ENCODE measurements around the gene ANGPTL2. TPM values are rescaled to one million over a fixed set of nuclear protein-coding genes. Genes with fewer than 3 reads are reported as not detected.
A peak's percentile ranks its signal among the peaks of the same experiment; 100 is the strongest.

The ANGPTL2 gene
- total RNA-seq, 6 donors from 2014 or later: 3.9 to 26.0 (median 7.9) TPM

GRCh38 chr9:127165116-127165515 is 42.7 kb upstream of the ANGPTL2 start:
- ATAC-seq (ENCODE audit: low FRiP score in 2 of 2): no peak
- Histone ChIP-seq H3K36me3 (no peaks in the 10 kb centered on the region), H3K27me3 (no peaks in the 10 kb centered on the region), H3K9me3 (no peaks in the 10 kb centered on the region), H3K4me1 (peaks cover 0 to 13% (median 0%) of the 10 kb centered on the region in 4 donors), H3K4me3 (no peak overlapping the region), H3K27ac (no peak overlapping the region)
- 92 to 93% methylated on average over 4 of the region's 4 CpGs for WGBS, 2 donors
- no peak for TF ChIP-seq CTCF (IDR thresholded peaks at IDR 0.05)
- no peak for TF ChIP-seq EP300 (IDR thresholded peaks at IDR 0.05)
- TF ChIP-seq POLR2A (IDR thresholded peaks at IDR 0.05): no peak
- TF ChIP-seq POLR2AphosphoS5 (IDR thresholded peaks at IDR 0.05): no peak
- DNase-seq: no peak

- TF ChIP-seq EP300 (IDR thresholded peaks at IDR 0.05) (no peak), POLR2A (IDR thresholded peaks at IDR 0.05) (no peak), POLR2AphosphoS5 (IDR thresholded peaks at IDR 0.05) (peak in 1 of 2 donors; percentile 58), CTCF (IDR thresholded peaks at IDR 0.05) (no peak)
- no peaks in the 10 kb centered on the region for H3K36me3 ChIP-seq
- H3K27me3 ChIP-seq: no peaks in the 10 kb centered on the region
- peaks cover 0 to 13% (median 0%) of the 10 kb centered on the region in 4 donors for H3K4me1 ChIP-seq
- ATAC-seq (ENCODE audit: low FRiP score in 2 of 2) (no peak), DNase-seq (no peak)
- no peak overlapping the region for H3K4me3 ChIP-seq
- WGBS, 2 donors: 35 to 66% methylated on average over 2 of the region's 2 CpGs
- no peaks in the 10 kb centered on the region for H3K9me3 ChIP-seq
- H3K27ac ChIP-seq: no peak overlapping the region
Measured at GRCh38 chr9:127163409-127163808, 41.0 kb upstream of the ANGPTL2 start.

GRCh38 chr9:127162864-127163365 is 40.5 kb upstream of the ANGPTL2 start:
- Histone ChIP-seq H3K4me3 (no peak overlapping the region), H3K36me3 (no peaks in the 10 kb centered on the region), H3K9me3 (no peaks in the 10 kb centered on the region), H3K27me3 (no peaks in the 10 kb centered on the region), H3K4me1 (peaks cover 0 to 13% (median 0%) of the 10 kb centered on the region in 4 donors), H3K27ac (peak overlapping the region in 1 of 4 donors; percentile 42)
- DNase-seq (no peak), ATAC-seq (ENCODE audit: low FRiP score in 2 of 2) (no peak)
- 86 to 91% methylated on average over 4 of the region's 4 CpGs for WGBS, 2 donors
- no peak for TF ChIP-seq EP300 (IDR thresholded peaks at IDR 0.05)
- TF ChIP-seq CTCF (IDR thresholded peaks at IDR 0.05): no peak
- no peak for TF ChIP-seq POLR2AphosphoS5 (IDR thresholded peaks at IDR 0.05)
- TF ChIP-seq POLR2A (IDR thresholded peaks at IDR 0.05): no peak

- DNase-seq (no peak), ATAC-seq (ENCODE audit: low FRiP score in 2 of 2) (no peak)
- H3K27me3 ChIP-seq: no peaks in the 10 kb centered on the region
- peaks cover 0 to 13% (median 0%) of the 10 kb centered on the region in 4 donors for H3K4me1 ChIP-seq
- TF ChIP-seq EP300 (IDR thresholded peaks at IDR 0.05) (no peak), POLR2AphosphoS5 (IDR thresholded peaks at IDR 0.05) (no peak)
- H3K36me3 ChIP-seq: no peaks in the 10 kb centered on the region
- peak overlapping the region in 1 of 4 donors; percentile 42 for H3K27ac ChIP-seq
- WGBS, 2 donors: 50 to 54% methylated on average over 6 to 9 of the region's 9 CpGs
- H3K9me3 ChIP-seq: no peaks in the 10 kb centered on the region
- H3K4me3 ChIP-seq: no peak overlapping the region
Measured at GRCh38 chr9:127162046-127162863, 39.8 kb upstream of the ANGPTL2 start.

- 96 to 100% methylated on average over 7 to 9 of the region's 9 CpGs for WGBS, 2 donors
- peak overlapping the region in 1 of 4 donors; percentile 42 for H3K27ac ChIP-seq
- TF ChIP-seq CTCF (IDR thresholded peaks at IDR 0.05): no peak
- no peak for TF ChIP-seq POLR2A (IDR thresholded peaks at IDR 0.05)
- TF ChIP-seq EP300 (IDR thresholded peaks at IDR 0.05): no peak
- TF ChIP-seq POLR2AphosphoS5 (IDR thresholded peaks at IDR 0.05): no peak
- no peak for DNase-seq
- ATAC-seq (ENCODE audit: low FRiP score in 2 of 2): peak; percentile 31 to 39
- H3K4me1 ChIP-seq: peaks cover 0 to 13% (median 0%) of the 10 kb centered on the region in 4 donors
- no peaks in the 10 kb centered on the region for H3K9me3 ChIP-seq
- H3K36me3 ChIP-seq: no peaks in the 10 kb centered on the region
- no peaks in the 10 kb centered on the region for H3K27me3 ChIP-seq
- H3K4me3 ChIP-seq: no peak overlapping the region
Measured at GRCh38 chr9:127161081-127161624, 38.7 kb upstream of the ANGPTL2 start.
